Stimulated activated CD4-positive, alpha-beta T cell treated with anti-CD3 and anti-CD28 coated beads, TNF-alpha, amount 100 ng/mL, for 48 hours (primary cell): ENCODE measurements around the gene MPST.
A peak's percentile ranks its signal among the peaks of the same experiment; 100 is the strongest.
"Not testable (repeated sequence)": the region's sequence is repeated elsewhere in the genome, so short reads cannot be mapped to it uniquely, and the experiment has no call there.

Experiments used
- DNase-seq, 3 donors: peaks; one replicate each; pipeline ENCODE4 v3.0.0-alpha.2; 2020; ENCODE audit warnings: low read depth in 3 of 3

MPST gene

DNA sequence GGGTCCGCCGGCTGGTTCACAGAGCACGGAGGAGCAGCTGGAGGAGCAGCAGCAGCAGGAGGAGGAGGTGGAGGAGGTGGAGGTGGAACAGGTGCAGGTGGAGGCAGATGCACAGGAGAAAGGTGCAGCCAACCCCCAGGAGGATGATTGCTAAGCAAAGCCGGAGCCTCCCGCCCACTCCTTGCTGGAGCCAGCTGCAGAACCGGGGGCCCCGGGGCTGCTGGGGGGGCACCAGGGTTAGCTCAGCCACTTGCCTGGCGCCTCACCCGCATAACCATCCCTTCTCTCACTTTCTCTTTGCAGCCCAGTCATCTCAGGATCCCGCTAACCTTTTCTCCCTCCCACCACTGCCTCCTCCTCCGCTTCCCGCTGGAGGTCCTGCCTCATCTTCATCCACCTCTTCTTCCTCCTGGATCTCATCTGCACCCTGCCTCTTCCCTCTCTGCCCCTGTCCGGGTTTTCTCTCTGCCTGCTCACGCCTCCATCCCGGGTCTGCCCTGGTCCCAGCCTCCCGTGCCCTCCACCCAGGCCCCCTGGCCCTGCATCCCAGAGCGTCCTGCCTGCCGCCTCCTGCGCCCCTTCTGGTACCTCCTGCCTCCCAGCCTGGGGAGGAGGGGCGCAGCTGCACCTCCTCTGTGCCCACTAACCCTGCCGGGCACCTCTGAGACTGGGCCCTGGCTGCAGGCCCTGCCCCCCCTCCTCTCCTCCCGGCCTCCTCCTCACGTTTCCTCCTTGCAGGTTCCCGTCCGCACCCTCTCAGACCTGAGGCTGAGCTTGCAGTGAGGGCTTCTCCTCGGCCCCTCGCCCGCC, 41.5 kb downstream of the MPST start:
- DNase-seq = peak; percentile 40 to 68 (median 65)

DNA sequence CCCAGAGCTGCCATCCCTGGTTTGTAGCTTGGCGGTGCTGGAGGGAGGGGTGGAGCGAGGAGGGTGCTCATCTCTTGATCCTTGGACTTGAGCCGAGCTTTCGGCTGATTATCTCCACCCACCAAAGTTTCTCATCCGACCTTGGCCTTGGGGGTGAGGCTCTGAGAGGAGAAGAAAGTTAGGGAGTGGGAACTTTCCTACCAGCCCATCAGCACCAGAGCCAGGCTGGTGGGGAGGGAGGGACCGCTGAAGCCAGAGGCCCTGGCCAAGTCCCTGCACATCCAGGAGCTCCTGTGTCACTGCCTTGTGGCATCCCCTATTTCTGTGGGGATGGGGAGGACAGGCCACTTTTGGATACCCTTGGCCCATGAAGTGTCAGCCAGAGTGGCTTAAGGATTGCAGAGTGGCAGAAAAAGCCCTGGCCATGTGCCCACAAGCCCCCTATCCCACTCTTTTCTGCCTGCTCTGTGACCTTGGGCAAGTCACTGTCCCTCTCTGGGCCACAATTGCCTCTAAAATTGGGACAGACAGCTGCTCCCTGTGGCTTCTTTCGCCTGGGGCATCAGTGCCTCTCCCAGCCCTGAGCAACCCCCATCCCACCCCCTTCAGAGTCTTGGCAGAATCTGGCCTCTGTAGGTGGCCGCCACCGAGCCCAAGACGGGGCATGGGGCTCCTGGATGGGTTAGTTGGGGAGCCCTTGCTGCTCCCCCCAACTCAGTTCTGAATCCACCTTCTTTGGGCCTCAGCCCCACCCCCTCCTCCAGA, 42.3 kb downstream of the MPST start:
- no peak for DNase-seq

DNA sequence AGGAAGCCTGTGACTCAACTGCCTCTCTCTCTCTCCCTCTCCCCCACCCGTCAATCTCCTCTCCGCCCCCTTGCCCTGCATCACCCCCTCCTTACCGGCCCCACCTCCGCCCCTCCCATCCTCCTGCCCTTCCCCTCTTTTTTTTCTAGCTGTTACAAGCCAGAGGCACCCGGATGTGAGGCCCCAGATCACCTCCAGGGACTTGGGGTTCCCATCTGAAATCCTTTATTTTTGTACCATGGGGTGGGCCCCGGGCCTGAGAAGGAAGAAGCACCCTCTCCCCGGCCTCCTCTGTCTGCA, 42.8 kb downstream of the MPST start:
- no peak for DNase-seq

DNA sequence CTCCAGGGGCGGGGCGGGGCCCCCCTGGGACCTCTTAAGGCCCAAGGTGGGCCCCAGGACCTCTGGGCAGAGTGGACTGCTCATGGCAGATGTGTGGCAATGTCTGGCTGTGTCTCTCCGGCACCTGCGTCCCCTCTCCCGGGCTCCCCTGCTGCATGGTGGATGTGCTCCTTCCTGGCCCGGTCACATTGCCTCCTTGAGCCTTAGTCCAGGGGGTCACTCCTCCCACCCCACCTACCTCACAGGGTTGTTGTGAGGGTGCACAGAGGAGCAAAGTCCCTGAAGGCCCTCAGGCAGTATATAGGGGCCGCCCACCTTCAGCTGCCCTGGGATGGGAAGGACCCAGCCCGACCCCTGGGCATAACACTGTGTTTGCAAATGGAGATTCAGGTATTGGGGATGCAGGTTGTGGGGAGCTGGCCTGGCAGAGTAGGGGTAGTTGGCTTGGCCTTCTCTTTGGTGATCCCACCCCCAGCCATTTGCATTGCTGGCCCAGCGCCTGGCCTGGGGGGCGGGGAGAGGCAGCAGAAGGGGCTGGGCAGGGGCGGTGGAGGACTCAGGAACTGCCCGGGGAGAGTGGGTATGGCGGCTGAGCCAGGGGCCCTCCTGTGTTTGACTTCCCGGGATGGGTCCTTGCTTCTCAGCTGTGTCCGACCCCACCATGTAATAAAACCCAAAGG, 43.3 kb downstream of the MPST start:
- no peak for DNase-seq

DNA sequence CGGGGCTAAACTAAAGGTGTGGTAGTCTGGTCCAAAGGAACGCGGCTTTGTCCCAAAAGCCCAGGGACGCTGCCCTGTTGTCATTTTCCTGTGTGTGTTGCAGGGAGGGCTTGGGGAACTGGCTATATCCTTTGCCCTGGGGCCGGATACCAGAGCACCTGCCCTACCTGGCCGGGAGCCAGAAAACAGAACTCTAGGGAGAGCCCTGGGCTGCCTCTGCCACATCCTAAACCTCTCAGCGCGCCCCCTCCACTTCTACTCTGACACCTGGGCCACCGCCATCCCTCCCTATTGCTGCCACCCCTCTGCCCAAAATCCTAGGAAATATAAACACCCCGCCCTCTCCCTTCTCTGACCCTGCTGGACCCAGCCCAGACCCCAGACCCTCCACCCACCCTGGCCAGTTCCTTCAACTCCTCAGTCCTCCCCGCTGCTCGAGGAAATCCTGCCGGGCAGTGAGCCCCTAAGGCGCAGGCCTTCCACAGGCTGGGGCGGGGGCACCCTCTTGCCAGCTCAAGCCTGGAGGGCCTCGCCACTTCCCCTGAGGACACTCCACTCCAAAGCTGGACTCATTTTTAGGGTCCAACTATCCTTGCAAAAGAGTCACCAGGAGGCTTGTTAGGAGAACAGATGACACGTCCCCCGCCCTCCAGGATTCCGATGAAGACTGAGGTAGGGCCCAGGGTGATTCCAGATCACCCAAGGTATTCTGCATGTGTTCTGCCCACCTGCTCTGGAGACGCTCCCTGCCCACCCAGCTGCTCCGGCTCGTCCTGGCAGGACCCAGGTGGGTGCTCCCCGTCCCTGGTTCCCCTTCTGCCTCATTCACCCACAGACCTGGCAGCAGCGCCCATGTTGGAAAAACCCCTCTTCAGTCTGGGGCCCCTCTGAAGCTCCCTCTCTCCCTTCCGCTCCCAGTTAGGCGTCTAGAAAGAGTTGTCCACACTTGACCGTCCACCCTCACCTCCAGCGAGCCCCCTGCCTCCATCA, 44.2 kb downstream of the MPST start:
- DNase-seq = no peak

DNA sequence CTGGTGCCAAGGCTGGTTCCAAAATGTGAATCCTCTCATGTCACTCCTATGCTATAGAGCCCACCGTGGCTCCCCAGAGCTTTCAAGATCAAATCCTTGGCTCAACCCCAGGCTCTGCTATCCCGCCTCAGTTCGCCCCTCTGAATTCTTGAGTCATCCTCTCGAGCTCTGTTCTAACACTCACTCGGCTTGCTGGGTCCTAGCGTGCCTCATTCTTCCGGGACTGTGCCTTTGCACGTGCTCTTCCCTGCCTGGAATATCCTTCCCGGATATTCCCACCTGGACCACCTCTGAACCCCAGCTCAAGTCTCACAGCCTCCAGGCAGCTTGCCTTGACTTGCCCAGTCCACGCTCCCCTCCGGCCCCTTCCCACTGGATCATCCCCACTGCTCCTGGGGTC, 45.0 kb downstream of the MPST start:
- no peak for DNase-seq

DNA sequence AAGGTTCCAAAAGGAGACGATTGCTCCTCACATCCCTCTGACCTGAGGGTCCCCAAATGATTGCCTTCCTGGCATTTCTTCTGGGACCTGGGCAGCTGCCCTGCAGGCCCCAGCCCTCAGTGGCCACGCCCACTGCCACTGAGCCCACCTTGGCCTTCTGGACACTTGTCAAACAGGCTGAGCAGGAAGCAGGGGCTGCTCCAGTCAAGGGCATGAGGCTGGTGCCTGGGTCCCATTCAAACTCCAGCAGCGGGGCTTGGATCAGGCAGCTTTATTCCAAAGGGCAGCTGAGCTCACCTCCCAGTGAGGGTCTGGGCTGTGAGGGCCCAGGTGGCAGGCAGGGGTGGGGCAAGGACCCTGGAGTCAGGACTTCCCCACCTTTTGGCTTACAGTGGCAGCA, 45.6 kb downstream of the MPST start:
- DNase-seq = no peak

DNA sequence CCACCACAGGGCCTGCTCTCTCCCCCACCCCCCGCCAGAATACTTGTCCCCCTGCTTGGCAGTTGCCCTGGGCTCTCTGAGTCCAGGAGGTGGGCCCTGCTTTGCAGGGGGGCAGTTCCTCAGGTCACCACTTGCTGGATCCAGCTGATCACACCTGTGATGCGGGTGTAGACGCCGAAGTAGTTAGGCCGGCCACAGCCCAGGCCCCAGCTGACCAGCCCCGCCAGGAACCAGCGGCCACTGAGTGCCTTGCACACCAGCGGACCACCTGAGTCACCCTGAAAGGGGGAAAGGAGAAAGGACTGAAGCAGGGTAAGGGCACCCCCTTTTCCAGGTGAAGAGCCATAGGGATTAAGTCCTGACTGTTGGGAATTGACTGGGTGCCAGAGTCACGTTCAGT, 46.4 kb downstream of the MPST start:
- DNase-seq = no peak

DNA sequence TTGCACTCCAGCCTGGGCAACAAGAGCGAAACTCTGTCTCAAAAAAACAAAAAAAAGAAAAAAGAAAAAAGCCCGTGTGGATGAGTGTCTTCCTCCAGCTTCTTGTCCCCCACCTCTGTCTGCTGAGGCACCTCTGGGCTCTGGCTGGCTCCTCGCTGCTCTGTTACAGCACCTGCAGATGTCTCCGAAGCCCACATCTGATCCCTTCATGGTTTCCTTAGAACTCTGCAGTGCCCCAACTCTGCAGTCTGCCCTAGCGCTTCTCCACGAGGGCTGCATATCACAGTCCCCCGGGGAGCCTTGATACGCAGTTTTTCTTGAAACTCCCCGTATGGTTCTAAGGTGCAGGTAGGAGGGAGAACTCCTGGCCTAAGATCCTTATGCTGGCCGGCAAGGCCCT, 47.9 kb downstream of the MPST start:
- DNase-seq = no peak

DNA sequence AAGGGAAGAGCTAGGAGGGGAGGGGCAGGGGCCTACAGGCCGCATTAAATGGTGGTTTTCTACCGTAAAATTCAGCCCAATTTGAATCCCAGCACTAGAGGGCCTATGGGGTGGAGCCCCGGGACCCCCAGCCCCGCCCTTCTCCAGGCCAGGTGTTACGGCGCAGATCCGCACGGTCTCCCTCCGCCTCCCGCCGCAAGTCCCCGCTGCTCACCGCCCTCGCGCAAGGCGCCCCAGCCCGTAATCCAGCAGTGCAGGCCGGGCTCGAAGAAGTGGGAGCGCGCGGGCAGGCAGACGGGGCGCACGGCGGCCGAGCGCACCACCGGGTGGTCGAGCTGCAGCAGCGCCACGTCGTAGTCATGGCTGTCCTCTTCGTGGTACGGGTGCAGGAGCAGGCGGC, 49.3 kb downstream of the MPST start:
- DNase-seq = no peak

DNA sequence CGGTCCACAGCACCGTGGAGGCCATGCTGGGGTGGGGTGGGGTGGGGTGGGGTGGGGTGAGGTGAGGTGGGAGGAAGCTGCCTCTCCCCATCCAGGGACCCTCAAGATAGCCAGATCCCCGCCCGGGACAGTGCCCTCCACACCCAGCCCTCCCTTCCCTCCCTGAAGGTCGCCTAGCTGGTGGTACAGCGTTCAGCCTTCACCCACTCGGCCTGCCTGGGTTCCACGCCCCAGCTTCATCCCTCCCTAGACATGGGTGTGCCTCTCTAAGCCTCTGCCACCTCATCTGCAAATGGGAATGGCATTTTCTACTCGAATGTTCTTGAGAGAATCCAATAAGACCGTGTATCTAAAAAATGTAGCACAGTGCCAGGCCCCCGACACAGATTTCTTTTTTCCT, 49.8 kb downstream of the MPST start:
- no peak for DNase-seq

DNA sequence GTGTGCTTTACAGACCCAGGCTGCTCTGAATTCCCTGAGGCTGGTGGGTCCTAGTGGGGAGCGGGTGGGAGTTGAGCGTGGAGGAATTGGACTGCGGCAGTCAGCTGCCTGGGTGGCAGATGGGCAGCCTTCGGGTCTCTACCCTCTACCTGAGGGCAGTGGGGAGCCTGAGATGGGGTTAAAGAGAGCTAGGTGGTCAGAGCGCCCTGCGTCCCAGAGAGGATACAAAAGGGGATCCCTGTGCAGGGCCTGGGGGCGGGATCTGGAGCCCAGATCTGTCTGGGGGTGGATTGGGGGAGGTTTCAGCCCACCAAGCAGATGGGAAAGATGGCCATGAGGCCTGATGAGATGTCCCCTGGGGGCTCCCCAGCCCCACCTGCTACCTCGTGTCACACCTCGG, 50.2 kb downstream of the MPST start:
- DNase-seq = no peak

DNA sequence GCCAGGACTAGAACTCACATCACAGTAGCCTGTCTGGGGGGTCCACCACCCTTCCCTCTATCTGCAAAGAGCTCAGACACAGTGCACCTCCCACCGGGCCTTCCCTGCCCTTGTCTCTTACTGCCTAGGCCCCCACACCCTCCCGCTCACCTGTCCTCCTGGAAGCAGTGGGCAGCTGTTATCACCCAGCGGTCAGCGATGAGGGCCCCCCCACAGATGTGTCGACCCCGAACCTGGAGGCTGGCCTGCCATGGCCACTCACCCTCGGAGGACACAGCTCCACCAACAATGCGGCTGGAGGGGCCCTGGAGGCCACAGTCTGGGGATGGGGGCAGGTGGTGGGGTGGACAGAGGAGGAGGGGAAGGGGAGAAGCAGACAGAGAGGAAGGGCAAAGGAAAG, 50.8 kb downstream of the MPST start:
- DNase-seq = no peak

DNA sequence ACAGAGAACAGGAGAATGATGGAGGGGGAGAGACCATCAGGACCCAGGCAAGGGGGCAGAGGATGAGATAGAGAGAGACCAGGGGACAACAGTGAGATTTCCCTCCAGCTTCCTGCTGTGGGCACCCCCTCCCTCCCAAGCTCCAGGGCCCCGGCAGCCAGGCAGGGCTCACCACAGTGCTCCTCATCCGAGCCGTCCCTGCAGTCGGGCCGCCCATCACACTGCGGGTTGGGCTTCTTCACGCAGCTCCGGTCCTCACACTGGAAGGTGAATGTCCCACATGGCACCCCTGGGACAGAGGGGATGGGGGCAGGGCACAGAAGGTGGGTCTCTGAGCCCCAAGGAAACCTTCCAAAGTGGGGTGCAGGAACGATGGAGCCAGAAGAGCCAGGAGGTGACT, 51.2 kb downstream of the MPST start:
- no peak for DNase-seq

DNA sequence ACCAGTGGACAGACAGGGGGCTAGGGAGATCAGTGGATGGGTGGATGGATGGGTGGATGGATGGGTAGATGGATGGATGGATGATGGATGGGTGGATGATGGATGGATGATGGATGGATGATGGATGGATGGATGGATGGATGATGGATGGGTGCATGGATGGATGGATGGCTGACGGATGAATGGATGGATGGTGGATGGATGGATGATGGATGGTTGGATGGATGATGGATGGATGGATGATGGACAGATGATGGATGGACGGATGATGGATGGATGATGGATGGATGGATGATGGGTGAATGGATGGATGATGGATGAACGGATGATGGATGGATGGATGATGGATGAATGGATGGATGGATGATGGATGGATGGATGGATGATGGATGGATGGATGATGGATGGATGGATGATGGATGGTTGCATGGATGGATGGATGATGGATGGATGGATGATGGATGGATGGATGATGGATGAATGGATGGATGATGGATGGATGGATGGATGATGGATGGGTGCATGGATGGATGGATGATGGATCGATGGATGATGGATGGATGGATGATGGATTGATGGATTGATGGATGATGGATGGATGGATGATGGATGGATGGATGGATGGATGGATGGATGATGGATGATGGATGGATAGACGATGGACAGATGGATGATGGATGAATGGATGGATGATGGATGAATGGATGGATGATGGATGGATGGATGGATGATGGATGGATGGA, 52.5 kb downstream of the MPST start:
- DNase-seq = not testable (repeated sequence)

DNA sequence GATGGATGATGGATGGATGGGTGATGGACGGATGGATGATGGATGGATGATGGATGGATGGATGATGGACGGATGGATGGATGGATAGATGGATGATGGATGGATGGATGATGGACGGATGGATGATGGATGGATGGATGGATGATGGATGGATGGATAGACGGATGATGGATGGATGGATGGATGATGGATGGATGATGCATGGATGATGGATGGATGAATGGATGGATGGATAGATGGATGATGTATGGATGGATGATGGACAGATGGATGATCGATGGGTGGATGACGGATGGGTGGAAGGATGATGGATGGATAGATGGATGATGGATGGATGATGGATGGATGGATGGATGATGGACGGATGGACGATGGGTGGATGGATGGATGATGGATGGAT, 53.1 kb downstream of the MPST start:
- DNase-seq = no peak

DNA sequence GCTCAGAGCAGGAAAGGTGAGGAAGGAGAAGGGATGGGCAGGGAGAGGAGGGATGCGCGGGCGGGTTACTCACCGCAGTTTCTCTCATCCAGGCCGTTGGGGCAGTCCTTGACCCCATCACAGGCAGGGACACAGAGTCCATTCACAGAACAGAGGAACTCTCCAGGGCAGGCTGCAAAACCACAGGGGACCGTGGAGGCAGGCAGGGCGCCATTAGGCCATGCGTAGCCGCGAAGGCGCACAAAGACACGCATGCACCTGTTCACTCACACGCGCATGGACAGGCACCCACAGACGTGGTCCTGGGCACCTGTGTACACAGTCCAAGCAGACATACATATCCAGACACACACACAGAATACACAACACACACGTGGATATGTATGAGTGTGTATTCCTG, 55.0 kb downstream of the MPST start:
- no peak for DNase-seq

DNA sequence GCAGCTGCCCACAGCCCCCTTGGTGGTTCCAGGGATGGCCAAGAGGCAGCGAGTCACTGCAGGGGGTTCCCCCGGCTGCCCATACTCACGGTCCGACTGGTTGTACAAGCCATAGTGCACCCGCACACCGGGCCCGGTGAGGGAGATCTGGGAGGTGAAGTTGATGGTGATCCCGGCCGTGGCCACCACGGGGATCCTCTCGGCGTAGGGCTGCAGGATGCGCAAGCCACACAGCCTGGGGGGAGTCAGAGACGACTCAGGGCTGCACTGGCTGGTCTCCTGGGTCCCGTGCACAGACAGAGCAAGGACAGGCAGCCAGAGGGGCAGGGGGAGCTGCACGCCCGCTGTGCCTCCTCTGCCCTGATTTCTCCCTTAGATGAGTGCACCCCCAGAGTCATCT, 55.5 kb downstream of the MPST start:
- DNase-seq = no peak

DNA sequence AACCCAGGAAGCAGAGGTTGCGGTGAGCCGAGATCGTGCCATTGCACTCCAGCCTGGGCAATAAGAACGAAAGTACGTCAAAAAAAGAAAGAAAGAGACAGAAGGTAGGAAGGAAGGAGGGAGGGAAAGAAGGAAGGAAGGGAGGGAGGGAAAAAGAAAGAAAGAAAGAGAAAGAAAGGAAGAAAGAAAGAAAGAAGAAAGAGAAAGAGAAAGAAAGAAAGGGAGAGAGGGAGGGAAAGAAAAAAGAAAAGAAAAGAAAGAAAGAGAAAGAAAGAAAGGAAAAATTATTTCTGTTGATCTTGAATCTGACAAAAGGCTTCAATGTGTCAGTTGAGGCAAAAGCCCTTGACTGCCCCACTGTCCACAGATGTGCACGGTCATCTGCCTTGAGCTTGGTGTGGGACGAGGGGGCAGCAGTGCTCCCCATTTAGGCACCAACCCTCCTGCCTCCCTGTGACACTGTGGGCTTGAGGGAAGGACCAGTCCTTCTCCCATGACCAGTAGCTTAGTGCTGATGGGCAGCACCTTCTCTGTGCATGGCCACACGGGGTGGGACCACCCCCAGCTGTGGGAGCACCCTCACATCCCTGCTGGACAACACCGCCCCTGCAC, 56.4 kb downstream of the MPST start:
- no peak for DNase-seq

DNA sequence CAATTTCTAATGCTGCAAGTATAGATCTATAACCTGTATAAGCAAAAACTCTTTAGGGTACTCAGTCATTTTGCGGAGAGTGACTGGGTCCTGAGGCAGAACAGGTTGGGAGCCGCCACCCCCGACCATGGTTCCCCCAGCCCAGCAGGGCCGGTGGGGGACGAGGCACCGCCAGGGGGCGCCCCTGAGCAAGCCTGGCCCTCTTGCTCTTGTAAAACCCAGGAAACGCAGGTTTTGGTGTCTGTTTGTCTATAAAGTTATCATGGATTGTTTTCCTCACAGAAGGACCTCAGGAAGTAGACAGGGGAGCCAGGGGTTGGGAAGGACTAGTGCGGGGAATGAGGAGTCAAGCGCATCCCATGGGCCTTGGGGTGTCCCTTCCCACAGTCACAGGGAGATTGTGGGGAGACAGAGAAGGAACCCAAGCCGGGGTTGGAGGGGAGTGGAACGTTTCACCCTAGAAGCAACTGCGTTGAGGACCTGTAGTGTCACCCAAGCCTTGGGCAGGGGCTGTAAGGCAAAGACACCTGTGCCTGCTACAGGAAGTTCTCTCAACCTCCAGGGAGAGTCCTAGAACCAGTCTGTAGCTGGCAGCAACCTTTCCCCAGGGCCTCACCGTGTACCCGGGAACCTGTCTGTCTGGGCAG, 58.4 kb downstream of the MPST start:
- DNase-seq = peak; percentile 76 to 87 (median 85)
